Measurements from ENCODE around the gene RASGRP1. TPM values are rescaled to one million over a fixed set of nuclear protein-coding genes. Genes with fewer than 3 reads are reported as not detected.

RASGRP1 gene
- total and polyA plus RNA-seq, 10 of the 15 experiments (the other 5 are each of a cell fraction or from before 2014, with no cell fraction given) = 5.6 to 234 (median 20.9) TPM

GRCh38 chr15:38461066-38461833, 103.4 kb downstream of the RASGRP1 start (continued):
- no peak for TF ChIP-seq MTA3 (IDR thresholded peaks at IDR 0.05; ENCODE audit: borderline replicate concordance, low read length)
- no peak for TF ChIP-seq ZZZ3 (IDR thresholded peaks at IDR 0.05; ENCODE audit: control insufficient read depth, insufficient read length, low read depth)
- TF ChIP-seq CHD4 (IDR thresholded peaks at IDR 0.05) = no peak
- no peak for TF ChIP-seq IKZF1 (conservative IDR thresholded peaks at IDR 0.05)
- no peak for TF ChIP-seq MYC (IDR thresholded peaks at IDR 0.05; ENCODE audit: insufficient read depth, insufficient read length, insufficient replicate concordance, low read length, severe bottlenecking)
- 0 out of 4 replicates have a peak, but pooled peaks of 1 of the 2 experiments have one; percentile 36 for TF ChIP-seq EP300 (IDR thresholded peaks at IDR 0.05; ENCODE audit: borderline replicate concordance in 1 of 2, control insufficient read depth in 1 of 2, low read depth in 2 of 2, low read length in 2 of 2)
- no peak for TF ChIP-seq EED (IDR thresholded peaks at IDR 0.05; ENCODE audit: low read depth)
- no peak for TF ChIP-seq STAT1 (conservative IDR thresholded peaks at IDR 0.05)
- TF ChIP-seq TCF12 (IDR thresholded peaks at IDR 0.05; ENCODE audit: low read depth, low read length) = no peak
- TF ChIP-seq RELB (IDR thresholded peaks at IDR 0.05; ENCODE audit: low read depth) = no peak
- TF ChIP-seq E2F8 (IDR thresholded peaks at IDR 0.05; ENCODE audit: low read depth, partially characterized antibody) = no peak
- TF ChIP-seq RELA (IDR thresholded peaks at IDR 0.05; ENCODE audit: borderline replicate concordance, partially characterized antibody) = no peak
- TF ChIP-seq EGR1 (IDR thresholded peaks at IDR 0.05; ENCODE audit: borderline replicate concordance in 1 of 2, low read depth in 2 of 2, low read length in 2 of 2) = no peak
- no peak for TF ChIP-seq KAT2A (conservative IDR thresholded peaks at IDR 0.05; ENCODE audit: control insufficient read depth, low read depth, low read length)
- no peak for TF ChIP-seq PAX8 (IDR thresholded peaks at IDR 0.05)
- peak; percentile 72 for TF ChIP-seq JUNB (IDR thresholded peaks at IDR 0.05)
- no peak for TF ChIP-seq USF2 (IDR thresholded peaks at IDR 0.05; ENCODE audit: borderline replicate concordance, low read depth, low read length)
- 0 out of 2 replicates have a peak, but pooled peaks have one; percentile 26 for TF ChIP-seq IRF4 (IDR thresholded peaks at IDR 0.05; ENCODE audit: low read depth, low read length)
- TF ChIP-seq BRCA1 (IDR thresholded peaks at IDR 0.05; ENCODE audit: low read depth, low read length) = no peak
- TF ChIP-seq SMAD1 (IDR thresholded peaks at IDR 0.05; ENCODE audit: low read depth, partially characterized antibody) = no peak
- TF ChIP-seq HDAC6 (IDR thresholded peaks at IDR 0.05; ENCODE audit: unreplicated experiment) = no peak
- no peak for TF ChIP-seq CBX5 (IDR thresholded peaks at IDR 0.05; ENCODE audit: low read depth)
- peak; percentile 63; the same call in 1 of the 2 replicates for TF ChIP-seq SPI1 (IDR thresholded peaks at IDR 0.05; ENCODE audit: borderline replicate concordance, insufficient read depth, low read depth, low read length)

All from GM12878 (cell line).